HepG2 (cell line): ENCODE results near the gene SSNA1. TPM values are rescaled to one million over a fixed set of nuclear protein-coding genes. Genes with fewer than 3 reads are reported as not detected.

Experiments
- EZH2 ChIP-seq: conservative IDR thresholded peaks from 2 replicates; pipeline ENCODE4 v1.6.1; 2012; ENCODE audit warnings: mild to moderate bottlenecking, low read depth, low read length, moderate library complexity
- HES4 ChIP-seq: sonication (generic); formaldehyde crosslinking; IDR thresholded peaks from 2 replicates; pipeline ENCODE4 v1.9.0; 2021; ENCODE audit warnings: mild to moderate bottlenecking, missing genetic modification reagents, borderline replicate concordance
- ZBTB7A ChIP-seq: sonication (generic); formaldehyde crosslinking; IDR thresholded peaks from 2 replicates; pipeline ENCODE4 v1.8.0; 2022; ENCODE audit warnings: mild to moderate bottlenecking, missing genetic modification reagents
- ZNF670 ChIP-seq: sonication (generic); formaldehyde crosslinking; IDR thresholded peaks from 2 replicates; pipeline ENCODE4 v1.8.0; 2022; ENCODE audit warnings: mild to moderate bottlenecking, missing genetic modification reagents, borderline replicate concordance
- polyA plus RNA-seq, 8 experiments: library from polyadenylated mRNA; depleted of rRNA in 3 of 8; stranded (reverse) in 7 of 8; unstranded in 1 of 8; fragments of >200 nt; fragmentation: Illumina TruSeq in 4 of 8; extraction: Trizol in 4 of 8; gene quantifications; 2 replicates each; pipeline versions ENCODE4 v1.2.1 to v1.2.3, GENCODE V29; 2011 to 2016; ENCODE audit warnings: low read depth in 4 of 8, missing spikeins in 1 of 8, mixed read lengths in 1 of 8; ENCODE audit not compliant: insufficient read depth in 1 of 8
- total RNA-seq, 5 experiments: library from RNA; depleted of rRNA; stranded (reverse); fragments of >200 nt; fragmentation: Illumina TruSeq; extraction: Trizol; gene quantifications; 2 replicates each; pipeline ENCODE4 v1.2.3, GENCODE V29; 2016; ENCODE audit warnings: low read depth in 1 of 5
- TF ChIP-seq, protein P1 (sequence below): sonication (generic); formaldehyde crosslinking; IDR thresholded peaks from one replicate; pipeline ENCODE4 v1.5.1; 2020; ENCODE audit warnings: mild to moderate bottlenecking, missing genetic modification reagents; ENCODE audit errors: not compliant biosample characterization
- TF ChIP-seq, protein P2 (sequence below): IDR thresholded peaks from 2 replicates; pipeline ENCODE4 v1.6.1; 2016; ENCODE audit warnings: missing compliant biosample characterization, missing genetic modification reagents, borderline replicate concordance
- TF ChIP-seq, protein P3 (sequence below): sonication (generic); formaldehyde crosslinking; IDR thresholded peaks from 2 replicates; pipeline ENCODE4 v1.5.1; 2020; ENCODE audit warnings: mild to moderate bottlenecking, missing genetic modification reagents, borderline replicate concordance
- TF ChIP-seq, protein P4 (sequence below): sonication (generic); formaldehyde crosslinking; IDR thresholded peaks from 2 replicates; pipeline ENCODE4 v1.8.0; 2022; ENCODE audit warnings: mild to moderate bottlenecking, missing genetic modification reagents; ENCODE audit not compliant: insufficient replicate concordance
- TF ChIP-seq, protein P5 (sequence below): sonication (generic); formaldehyde crosslinking; IDR thresholded peaks from 2 replicates; pipeline ENCODE4 v1.4.0; 2020; ENCODE audit warnings: missing genetic modification reagents

SSNA1 gene
- total and polyA plus RNA-seq, 2 of the 13 experiments (the other 11 are each of a cell fraction or from before 2014, with no cell fraction given), result 35.9 to 49.4 TPM

DNA sequence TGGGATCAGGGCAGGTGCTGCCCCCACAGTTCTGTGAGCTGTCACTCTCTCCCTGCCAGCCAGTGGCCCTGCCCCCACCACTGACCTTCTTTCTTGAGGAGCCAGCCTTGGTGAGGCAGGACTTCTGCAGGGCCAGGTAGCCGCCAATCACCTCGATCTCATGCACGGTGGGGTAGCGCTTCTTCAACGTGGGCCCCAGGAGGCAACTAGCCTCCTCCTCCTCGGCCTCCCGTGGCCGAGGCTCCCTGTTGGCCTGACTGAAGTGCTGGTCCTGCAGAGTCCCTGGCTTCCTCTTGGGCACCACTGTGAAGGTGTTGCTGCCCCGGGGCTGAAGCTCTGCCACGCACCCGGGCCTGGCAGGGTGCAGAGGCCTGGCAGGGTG, 10.4 kb downstream of the SSNA1 start (continued):
- TF ChIP-seq, protein P1, sequence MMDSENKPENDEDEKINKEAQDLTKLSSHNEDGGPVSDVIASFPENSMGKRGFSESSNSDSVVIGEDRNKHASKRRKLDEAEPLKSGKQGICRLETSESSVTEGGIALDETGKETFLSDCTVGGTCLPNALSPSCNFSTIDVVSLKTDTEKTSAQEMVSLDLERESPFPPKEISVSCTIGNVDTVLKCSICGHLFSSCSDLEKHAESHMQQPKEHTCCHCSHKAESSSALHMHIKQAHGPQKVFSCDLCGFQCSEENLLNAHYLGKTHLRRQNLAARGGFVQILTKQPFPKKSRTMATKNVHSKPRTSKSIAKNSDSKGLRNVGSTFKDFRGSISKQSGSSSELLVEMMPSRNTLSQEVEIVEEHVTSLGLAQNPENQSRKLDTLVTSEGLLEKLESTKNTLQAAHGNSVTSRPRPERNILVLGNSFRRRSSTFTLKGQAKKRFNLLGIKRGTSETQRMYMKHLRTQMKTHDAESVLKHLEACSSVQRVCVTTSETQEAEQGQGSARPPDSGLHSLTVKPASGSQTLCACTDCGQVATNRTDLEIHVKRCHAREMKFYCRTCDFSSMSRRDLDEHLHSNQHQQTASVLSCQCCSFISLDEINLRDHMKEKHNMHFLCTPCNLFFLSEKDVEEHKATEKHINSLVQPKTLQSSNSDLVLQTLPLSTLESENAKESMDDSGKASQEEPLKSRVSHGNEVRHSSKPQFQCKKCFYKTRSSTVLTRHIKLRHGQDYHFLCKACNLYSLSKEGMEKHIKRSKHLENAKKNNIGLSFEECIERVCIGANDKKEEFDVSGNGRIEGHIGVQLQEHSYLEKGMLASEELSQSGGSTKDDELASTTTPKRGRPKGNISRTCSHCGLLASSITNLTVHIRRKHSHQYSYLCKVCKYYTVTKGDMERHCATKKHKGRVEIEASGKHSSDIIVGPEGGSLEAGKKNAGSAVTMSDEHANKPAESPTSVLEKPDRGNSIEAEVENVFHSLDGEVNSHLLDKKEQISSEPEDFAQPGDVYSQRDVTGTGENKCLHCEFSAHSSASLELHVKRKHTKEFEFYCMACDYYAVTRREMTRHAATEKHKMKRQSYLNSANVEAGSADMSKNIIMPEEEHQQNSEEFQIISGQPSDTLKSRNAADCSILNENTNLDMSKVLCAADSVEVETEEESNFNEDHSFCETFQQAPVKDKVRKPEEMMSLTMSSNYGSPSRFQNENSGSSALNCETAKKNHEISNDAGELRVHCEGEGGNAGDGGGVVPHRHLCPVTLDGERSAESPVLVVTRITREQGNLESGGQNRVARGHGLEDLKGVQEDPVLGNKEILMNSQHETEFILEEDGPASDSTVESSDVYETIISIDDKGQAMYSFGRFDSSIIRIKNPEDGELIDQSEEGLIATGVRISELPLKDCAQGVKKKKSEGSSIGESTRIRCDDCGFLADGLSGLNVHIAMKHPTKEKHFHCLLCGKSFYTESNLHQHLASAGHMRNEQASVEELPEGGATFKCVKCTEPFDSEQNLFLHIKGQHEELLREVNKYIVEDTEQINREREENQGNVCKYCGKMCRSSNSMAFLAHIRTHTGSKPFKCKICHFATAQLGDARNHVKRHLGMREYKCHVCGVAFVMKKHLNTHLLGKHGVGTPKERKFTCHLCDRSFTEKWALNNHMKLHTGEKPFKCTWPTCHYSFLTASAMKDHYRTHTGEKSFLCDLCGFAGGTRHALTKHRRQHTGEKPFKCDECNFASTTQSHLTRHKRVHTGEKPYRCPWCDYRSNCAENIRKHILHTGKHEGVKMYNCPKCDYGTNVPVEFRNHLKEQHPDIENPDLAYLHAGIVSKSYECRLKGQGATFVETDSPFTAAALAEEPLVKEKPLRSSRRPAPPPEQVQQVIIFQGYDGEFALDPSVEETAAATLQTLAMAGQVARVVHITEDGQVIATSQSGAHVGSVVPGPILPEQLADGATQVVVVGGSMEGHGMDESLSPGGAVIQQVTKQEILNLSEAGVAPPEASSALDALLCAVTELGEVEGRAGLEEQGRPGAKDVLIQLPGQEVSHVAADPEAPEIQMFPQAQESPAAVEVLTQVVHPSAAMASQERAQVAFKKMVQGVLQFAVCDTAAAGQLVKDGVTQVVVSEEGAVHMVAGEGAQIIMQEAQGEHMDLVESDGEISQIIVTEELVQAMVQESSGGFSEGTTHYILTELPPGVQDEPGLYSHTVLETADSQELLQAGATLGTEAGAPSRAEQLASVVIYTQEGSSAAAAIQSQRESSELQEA (CRISPR knock-in tag), result no peak
- TF ChIP-seq, protein P2, sequence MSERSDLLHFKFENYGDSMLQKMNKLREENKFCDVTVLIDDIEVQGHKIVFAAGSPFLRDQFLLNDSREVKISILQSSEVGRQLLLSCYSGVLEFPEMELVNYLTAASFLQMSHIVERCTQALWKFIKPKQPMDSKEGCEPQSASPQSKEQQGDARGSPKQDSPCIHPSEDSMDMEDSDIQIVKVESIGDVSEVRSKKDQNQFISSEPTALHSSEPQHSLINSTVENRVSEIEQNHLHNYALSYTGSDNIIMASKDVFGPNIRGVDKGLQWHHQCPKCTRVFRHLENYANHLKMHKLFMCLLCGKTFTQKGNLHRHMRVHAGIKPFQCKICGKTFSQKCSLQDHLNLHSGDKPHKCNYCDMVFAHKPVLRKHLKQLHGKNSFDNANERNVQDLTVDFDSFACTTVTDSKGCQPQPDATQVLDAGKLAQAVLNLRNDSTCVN (CRISPR knock-in tag), result no peak
- TF ChIP-seq HES4 (no peak), ZBTB7A (CRISPR knock-in tag) (no peak), EZH2 (no peak), ZNF670 (CRISPR knock-in tag) (no peak)
- TF ChIP-seq, protein P3, sequence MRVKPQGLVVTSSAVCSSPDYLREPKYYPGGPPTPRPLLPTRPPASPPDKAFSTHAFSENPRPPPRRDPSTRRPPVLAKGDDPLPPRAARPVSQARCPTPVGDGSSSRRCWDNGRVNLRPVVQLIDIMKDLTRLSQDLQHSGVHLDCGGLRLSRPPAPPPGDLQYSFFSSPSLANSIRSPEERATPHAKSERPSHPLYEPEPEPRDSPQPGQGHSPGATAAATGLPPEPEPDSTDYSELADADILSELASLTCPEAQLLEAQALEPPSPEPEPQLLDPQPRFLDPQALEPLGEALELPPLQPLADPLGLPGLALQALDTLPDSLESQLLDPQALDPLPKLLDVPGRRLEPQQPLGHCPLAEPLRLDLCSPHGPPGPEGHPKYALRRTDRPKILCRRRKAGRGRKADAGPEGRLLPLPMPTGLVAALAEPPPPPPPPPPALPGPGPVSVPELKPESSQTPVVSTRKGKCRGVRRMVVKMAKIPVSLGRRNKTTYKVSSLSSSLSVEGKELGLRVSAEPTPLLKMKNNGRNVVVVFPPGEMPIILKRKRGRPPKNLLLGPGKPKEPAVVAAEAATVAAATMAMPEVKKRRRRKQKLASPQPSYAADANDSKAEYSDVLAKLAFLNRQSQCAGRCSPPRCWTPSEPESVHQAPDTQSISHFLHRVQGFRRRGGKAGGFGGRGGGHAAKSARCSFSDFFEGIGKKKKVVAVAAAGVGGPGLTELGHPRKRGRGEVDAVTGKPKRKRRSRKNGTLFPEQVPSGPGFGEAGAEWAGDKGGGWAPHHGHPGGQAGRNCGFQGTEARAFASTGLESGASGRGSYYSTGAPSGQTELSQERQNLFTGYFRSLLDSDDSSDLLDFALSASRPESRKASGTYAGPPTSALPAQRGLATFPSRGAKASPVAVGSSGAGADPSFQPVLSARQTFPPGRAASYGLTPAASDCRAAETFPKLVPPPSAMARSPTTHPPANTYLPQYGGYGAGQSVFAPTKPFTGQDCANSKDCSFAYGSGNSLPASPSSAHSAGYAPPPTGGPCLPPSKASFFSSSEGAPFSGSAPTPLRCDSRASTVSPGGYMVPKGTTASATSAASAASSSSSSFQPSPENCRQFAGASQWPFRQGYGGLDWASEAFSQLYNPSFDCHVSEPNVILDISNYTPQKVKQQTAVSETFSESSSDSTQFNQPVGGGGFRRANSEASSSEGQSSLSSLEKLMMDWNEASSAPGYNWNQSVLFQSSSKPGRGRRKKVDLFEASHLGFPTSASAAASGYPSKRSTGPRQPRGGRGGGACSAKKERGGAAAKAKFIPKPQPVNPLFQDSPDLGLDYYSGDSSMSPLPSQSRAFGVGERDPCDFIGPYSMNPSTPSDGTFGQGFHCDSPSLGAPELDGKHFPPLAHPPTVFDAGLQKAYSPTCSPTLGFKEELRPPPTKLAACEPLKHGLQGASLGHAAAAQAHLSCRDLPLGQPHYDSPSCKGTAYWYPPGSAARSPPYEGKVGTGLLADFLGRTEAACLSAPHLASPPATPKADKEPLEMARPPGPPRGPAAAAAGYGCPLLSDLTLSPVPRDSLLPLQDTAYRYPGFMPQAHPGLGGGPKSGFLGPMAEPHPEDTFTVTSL (CRISPR knock-in tag), result no peak
- TF ChIP-seq, protein P4, sequence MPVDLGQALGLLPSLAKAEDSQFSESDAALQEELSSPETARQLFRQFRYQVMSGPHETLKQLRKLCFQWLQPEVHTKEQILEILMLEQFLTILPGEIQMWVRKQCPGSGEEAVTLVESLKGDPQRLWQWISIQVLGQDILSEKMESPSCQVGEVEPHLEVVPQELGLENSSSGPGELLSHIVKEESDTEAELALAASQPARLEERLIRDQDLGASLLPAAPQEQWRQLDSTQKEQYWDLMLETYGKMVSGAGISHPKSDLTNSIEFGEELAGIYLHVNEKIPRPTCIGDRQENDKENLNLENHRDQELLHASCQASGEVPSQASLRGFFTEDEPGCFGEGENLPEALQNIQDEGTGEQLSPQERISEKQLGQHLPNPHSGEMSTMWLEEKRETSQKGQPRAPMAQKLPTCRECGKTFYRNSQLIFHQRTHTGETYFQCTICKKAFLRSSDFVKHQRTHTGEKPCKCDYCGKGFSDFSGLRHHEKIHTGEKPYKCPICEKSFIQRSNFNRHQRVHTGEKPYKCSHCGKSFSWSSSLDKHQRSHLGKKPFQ (CRISPR knock-in tag), result no peak
- TF ChIP-seq, protein P5, sequence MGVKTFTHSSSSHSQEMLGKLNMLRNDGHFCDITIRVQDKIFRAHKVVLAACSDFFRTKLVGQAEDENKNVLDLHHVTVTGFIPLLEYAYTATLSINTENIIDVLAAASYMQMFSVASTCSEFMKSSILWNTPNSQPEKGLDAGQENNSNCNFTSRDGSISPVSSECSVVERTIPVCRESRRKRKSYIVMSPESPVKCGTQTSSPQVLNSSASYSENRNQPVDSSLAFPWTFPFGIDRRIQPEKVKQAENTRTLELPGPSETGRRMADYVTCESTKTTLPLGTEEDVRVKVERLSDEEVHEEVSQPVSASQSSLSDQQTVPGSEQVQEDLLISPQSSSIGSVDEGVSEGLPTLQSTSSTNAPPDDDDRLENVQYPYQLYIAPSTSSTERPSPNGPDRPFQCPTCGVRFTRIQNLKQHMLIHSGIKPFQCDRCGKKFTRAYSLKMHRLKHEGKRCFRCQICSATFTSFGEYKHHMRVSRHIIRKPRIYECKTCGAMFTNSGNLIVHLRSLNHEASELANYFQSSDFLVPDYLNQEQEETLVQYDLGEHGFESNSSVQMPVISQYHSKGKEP (CRISPR knock-in tag), result no peak
